Astrocyte of the spinal cord (primary cell): ENCODE data around the gene DOK1.

Experiments
- DNase-seq: peaks from one replicate; pipeline ENCODE4 v3.0.0; 2011; ENCODE audit warnings: low read depth, low spot score
- H3K4me3 ChIP-seq: 2 replicates; pipeline ENCODE4 v1.5.1; 2011; ENCODE audit warnings: low read depth, mild to moderate bottlenecking, low read length, moderate library complexity
- CTCF ChIP-seq: IDR thresholded peaks from 2 replicates; pipeline ENCODE4 v1.5.1; 2012; ENCODE audit warnings: low read depth, mild to moderate bottlenecking, low read length, inconsistent platforms
- in situ Hi-C: cut with HindIII; loops from 2 replicates; pipeline ENCODE4 v1.10.0; 2017; ENCODE audit warnings: low sequenced_read_pairs

Gene DOK1

GRCh38 chr2:74526649-74527230 is 27.8 kb upstream of the DOK1 start:
- DNase-seq: no peak
- in situ Hi-C loops: no loop called here
- TF ChIP-seq CTCF: no peak
- no peak overlapping the region for H3K4me3 ChIP-seq

GRCh38 chr2:74527741-74528140 is 26.8 kb upstream of the DOK1 start:
- in situ Hi-C loops: no loop called here
- no peak overlapping the region for H3K4me3 ChIP-seq
- DNase-seq: no peak
- no peak for TF ChIP-seq CTCF

GRCh38 chr2:74528600-74529356 is 25.7 kb upstream of the DOK1 start:
- no peak for DNase-seq
- no peak for TF ChIP-seq CTCF
- H3K4me3 ChIP-seq: peak overlapping the region; percentile 97
- in situ Hi-C loops: no loop called here

- peak within 1 kb of the TSS; percentile 97 for H3K4me3 ChIP-seq
- TF ChIP-seq CTCF: no peak
- in situ Hi-C loops: no loop called here
- DNase-seq: peak; percentile 100
Measured at GRCh38 chr2:74529357-74530238, 24.9 kb upstream of the DOK1 start, which contains the start of the genes AUP1 and HTRA2. TSS of gene AUP1 (minus strand) at chr2:74529706. CDS start at chr2:74529629, 77 bp downstream. TSS of gene HTRA2 (plus strand) at chr2:74529933. CDS start at chr2:74530007, 74 bp downstream.

- peak; percentile 22 for DNase-seq
- in situ Hi-C loops: no loop called here
- no peak for TF ChIP-seq CTCF
- H3K4me3 ChIP-seq: peak overlapping the region; percentile 97
Measured at GRCh38 chr2:74530239-74531187, 24.0 kb upstream of the DOK1 start.

GRCh38 chr2:74531666-74532065 is 22.9 kb upstream of the DOK1 start:
- no peak for DNase-seq
- no peak overlapping the region for H3K4me3 ChIP-seq
- in situ Hi-C loops: no loop called here
- no peak for TF ChIP-seq CTCF
